C4-2B (cell line): Measurements from ENCODE around the gene KITLG.

Experiments used
- CTCF ChIP-seq: fragments of 450-650 bp; conservative IDR thresholded peaks from 2 replicates; pipeline ENCODE4 v1.5.1; 2017; ENCODE audit warnings: mild to moderate bottlenecking
- ZFX ChIP-seq: fragments of 450-650 bp; IDR thresholded peaks from 2 replicates; pipeline ENCODE4 v1.6.1; 2017

- TF ChIP-seq CTCF (no peak), ZFX (no peak)
These were observed 70.9 kb downstream of the KITLG start for GRCh38 chr12:88509347-88509746.
